ENCODE results near the gene ANKRD2.

Gene ANKRD2

GRCh38 chr10:97584798-97585438 lies 12.3 kb downstream of the ANKRD2 start:
- TF ChIP-seq CTCF (IDR thresholded peaks at IDR 0.05): no peak

GRCh38 chr10:97585439-97585811 lies 12.8 kb downstream of the ANKRD2 start:
- no peak for TF ChIP-seq CTCF (IDR thresholded peaks at IDR 0.05)

GRCh38 chr10:97587183-97587582 lies 14.6 kb downstream of the ANKRD2 start:
- no peak for TF ChIP-seq CTCF (IDR thresholded peaks at IDR 0.05)

GRCh38 chr10:97589479-97589878 lies 16.9 kb downstream of the ANKRD2 start, which contains the start of gene C10orf62:
Gene C10orf62 (plus strand): TSS chr10:97589721. CDS start chr10:97589898, 177 bp downstream.
- TF ChIP-seq CTCF (IDR thresholded peaks at IDR 0.05): no peak

GRCh38 chr10:97590082-97590747 lies 17.6 kb downstream of the ANKRD2 start:
- no peak for TF ChIP-seq CTCF (IDR thresholded peaks at IDR 0.05)

- TF ChIP-seq CTCF (IDR thresholded peaks at IDR 0.05): no peak
These were observed 18.3 kb downstream of the ANKRD2 start for GRCh38 chr10:97590748-97591495.

- no peak for TF ChIP-seq CTCF (IDR thresholded peaks at IDR 0.05)
These were observed 20.8 kb downstream of the ANKRD2 start for GRCh38 chr10:97593421-97593820.
